ENCODE measurements around the gene CDCA4.

Gene CDCA4

GRCh38 chr14:105066240-105067071 lies 45.6 kb upstream of the CDCA4 start:
- TF ChIP-seq, protein P1, sequence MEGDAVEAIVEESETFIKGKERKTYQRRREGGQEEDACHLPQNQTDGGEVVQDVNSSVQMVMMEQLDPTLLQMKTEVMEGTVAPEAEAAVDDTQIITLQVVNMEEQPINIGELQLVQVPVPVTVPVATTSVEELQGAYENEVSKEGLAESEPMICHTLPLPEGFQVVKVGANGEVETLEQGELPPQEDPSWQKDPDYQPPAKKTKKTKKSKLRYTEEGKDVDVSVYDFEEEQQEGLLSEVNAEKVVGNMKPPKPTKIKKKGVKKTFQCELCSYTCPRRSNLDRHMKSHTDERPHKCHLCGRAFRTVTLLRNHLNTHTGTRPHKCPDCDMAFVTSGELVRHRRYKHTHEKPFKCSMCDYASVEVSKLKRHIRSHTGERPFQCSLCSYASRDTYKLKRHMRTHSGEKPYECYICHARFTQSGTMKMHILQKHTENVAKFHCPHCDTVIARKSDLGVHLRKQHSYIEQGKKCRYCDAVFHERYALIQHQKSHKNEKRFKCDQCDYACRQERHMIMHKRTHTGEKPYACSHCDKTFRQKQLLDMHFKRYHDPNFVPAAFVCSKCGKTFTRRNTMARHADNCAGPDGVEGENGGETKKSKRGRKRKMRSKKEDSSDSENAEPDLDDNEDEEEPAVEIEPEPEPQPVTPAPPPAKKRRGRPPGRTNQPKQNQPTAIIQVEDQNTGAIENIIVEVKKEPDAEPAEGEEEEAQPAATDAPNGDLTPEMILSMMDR (IDR thresholded peaks at IDR 0.05), result no peak

- TF ChIP-seq, protein P1 (IDR thresholded peaks at IDR 0.05), result no peak
Measured at GRCh38 chr14:105065280-105066228, 44.7 kb upstream of the CDCA4 start, which contains the start of gene GPR132. Gene GPR132, minus strand, starts transcription at chr14:105065430. Its CDS starts 10,010 bp downstream, at chr14:105055420.

- TF ChIP-seq, protein P1 (IDR thresholded peaks at IDR 0.05), result no peak
Measured at GRCh38 chr14:105064721-105065143, 43.8 kb upstream of the CDCA4 start.

DNA sequence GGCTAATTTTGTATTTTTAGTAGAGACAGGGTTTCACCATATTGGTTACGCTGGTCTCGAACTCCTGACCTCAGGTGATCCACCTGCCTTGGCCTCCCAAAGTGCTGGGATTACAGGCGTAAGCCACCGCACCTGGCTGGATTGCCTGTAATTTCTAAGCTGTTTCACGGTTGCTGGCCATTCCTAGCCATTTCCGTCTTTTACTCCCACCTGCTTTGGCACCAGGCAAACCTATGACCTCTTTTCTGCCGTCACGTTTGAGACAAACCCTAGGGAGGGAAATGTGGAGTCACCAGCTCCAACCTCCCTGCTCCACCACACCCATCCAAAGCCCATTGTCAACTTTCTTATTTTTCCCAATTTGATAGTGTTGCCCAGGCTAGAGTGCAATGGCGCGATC lies 43.1 kb upstream of the CDCA4 start:
- TF ChIP-seq, protein P1 (IDR thresholded peaks at IDR 0.05), result no peak

- TF ChIP-seq, protein P1 (IDR thresholded peaks at IDR 0.05), result no peak
Measured at GRCh38 chr14:105063056-105063455, 42.2 kb upstream of the CDCA4 start.

- TF ChIP-seq, protein P1 (IDR thresholded peaks at IDR 0.05), result no peak
Measured at GRCh38 chr14:105062048-105062433, 41.2 kb upstream of the CDCA4 start.

DNA sequence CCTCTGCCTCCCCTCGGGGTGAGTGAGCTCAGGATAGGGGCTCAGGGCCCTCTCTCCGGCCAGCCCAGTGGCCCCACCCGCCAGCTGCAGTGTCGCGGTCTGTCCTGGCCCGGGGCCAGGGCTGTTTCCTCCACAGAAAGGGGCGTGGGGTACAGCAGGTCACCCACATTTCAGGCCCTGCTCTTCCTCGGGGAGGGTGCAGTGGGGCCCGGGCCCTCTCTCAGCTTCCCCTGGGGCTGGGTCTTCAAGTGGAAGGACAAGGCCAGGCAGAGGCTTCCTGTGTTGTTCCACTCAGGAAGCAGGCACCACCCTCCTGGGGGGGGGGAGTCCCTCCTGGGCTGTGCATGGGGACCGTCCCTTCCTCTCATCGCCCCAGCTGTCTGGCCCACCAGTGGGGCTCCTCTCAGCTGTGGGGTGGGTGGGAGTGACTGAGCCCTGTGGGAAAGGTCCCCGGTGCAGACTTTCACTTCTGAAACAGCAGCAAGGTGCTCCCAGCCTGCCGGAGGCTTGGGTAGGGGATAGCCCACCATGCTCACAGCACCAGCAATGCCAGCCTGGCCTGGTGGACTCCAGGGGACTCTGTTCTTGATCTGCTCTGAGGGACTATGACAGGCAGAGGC lies 40.7 kb upstream of the CDCA4 start:
- TF ChIP-seq, protein P1 (IDR thresholded peaks at IDR 0.05), result no peak

All from LNCAP (cell line).